VCaP (cell line): ENCODE results near the gene DYNLT2B.

Experiments
- H3K27ac ChIP-seq: fragments of 450-650 bp; 2 replicates; pipeline ENCODE4 v1.5.1; 2017
- TF ChIP-seq, protein P1 (sequence below): fragments of 450-650 bp; conservative IDR thresholded peaks from 2 replicates; pipeline ENCODE4 v1.5.1; 2017; ENCODE audit warnings: mild to moderate bottlenecking, moderate library complexity

The DYNLT2B gene

DNA sequence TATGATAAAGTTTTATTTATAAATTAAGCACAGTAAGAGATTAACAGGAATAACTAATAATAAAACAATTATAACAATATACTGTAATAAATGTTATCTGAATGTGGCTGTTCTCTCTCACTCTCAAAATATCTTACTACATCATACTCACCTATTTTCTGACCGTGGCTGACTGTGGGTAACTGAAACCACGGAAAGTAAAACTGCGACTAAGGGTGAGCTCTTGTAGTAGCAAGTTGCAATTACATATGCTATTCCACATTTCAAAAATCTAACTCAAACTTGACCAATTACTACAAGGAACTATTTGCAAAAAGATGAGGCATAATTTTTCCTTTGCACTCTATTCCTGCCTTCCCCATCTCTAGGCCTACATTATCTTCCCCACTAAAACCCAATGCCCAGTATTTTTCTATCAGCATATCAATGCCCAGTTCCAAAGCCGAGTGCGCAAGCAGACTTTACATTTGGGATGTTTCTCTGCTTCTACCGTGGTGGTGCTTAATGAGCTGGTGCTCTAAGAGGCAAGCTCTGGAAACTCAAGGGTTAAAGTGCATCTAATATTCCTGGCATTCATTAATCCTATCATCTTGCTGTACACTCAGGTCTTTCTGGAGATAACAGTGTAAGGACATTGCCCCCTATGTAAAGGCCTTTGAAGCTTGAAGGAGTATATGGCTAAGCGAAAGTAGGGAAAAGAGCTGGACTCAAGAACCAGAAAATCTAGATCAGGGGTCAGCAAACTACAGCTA, 37.2 kb downstream of the DYNLT2B start:
- H3K27ac ChIP-seq = no peak overlapping the region
- TF ChIP-seq, protein P1, sequence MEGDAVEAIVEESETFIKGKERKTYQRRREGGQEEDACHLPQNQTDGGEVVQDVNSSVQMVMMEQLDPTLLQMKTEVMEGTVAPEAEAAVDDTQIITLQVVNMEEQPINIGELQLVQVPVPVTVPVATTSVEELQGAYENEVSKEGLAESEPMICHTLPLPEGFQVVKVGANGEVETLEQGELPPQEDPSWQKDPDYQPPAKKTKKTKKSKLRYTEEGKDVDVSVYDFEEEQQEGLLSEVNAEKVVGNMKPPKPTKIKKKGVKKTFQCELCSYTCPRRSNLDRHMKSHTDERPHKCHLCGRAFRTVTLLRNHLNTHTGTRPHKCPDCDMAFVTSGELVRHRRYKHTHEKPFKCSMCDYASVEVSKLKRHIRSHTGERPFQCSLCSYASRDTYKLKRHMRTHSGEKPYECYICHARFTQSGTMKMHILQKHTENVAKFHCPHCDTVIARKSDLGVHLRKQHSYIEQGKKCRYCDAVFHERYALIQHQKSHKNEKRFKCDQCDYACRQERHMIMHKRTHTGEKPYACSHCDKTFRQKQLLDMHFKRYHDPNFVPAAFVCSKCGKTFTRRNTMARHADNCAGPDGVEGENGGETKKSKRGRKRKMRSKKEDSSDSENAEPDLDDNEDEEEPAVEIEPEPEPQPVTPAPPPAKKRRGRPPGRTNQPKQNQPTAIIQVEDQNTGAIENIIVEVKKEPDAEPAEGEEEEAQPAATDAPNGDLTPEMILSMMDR = no peak

DNA sequence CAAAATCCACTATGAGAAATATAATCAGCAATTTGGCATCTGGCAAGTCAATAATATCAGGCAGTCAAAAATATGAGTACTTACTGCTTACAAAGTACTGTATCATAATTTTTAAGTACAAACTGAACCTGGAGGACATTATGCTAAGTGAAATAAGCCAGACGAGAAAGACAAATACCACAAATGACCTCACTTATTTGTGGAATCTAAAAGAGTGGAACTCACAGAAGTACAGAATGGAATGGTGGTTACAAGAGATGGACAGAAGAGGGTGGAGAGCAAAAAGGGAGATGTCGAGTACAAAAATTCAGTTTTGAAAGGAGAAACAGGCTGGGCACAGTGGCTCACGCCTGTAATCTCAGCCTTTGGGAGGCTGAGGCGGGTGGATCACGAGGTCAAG, 42.9 kb downstream of the DYNLT2B start:
- no peak overlapping the region for H3K27ac ChIP-seq
- TF ChIP-seq, protein P1 = no peak

DNA sequence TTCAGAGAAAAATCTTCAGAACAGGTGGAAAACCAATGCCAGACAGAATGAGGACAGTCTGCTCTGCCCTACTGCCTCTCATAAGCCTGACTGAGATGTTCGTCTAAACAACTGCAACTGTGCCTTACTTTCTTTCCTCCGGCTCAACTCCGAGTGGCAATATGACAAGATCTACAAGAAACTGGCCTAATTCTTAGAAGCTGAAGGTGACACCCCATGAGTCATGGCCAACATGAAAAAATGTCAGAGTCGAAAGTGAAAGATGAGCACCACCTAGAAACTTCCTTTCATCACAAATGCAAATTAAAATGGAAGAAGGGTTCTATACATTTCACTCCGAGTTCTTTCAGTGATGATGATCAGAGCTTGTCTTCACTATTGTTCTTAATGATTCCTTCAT, 43.5 kb downstream of the DYNLT2B start:
- H3K27ac ChIP-seq = no peak overlapping the region

DNA sequence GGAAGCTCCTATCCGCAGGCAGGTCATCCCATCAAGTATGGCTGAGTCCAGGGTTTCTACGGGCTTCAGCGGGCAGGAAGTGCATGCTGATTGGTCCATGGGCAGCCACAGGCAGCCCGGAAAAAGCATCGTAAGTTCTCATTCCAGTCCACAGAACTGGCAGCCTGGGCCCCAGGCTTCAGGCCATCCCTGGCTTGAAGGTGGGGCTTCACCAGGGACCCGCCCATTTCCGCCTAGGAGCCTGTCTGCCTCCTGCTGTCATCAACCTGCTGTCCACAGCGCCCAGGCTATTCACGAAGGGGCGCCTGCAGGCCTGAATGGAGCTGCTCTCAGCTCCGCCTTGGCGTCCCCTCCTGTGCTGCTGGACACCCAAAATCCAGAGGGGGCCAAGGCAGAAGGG, 44.4 kb downstream of the DYNLT2B start:
- no peak overlapping the region for H3K27ac ChIP-seq
- TF ChIP-seq, protein P1 = no peak

More for the DNA sequence above, 43.5 kb downstream of the DYNLT2B start:
- TF ChIP-seq, protein P1 = no peak

DNA sequence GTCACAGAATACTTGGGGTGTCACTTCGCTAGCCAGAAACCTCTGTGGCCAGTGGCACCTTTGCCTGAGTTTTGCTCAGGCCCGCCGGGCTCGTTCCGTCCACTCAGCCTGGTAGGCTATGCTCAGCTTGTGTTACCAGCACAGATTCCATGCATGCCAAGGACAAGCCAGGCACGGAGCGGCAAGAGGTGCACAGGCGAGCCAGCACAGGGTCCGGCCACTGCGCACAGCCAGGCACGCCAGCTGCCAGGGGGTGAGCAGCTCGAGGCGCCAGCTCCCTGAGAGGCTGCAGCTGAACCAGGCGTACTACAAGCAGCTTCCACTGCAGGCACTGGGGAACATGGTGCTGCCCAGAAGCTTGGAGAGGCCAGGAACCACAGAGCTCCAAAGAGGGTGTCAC, 45.2 kb downstream of the DYNLT2B start:
- H3K27ac ChIP-seq = no peak overlapping the region
- TF ChIP-seq, protein P1 = no peak

DNA sequence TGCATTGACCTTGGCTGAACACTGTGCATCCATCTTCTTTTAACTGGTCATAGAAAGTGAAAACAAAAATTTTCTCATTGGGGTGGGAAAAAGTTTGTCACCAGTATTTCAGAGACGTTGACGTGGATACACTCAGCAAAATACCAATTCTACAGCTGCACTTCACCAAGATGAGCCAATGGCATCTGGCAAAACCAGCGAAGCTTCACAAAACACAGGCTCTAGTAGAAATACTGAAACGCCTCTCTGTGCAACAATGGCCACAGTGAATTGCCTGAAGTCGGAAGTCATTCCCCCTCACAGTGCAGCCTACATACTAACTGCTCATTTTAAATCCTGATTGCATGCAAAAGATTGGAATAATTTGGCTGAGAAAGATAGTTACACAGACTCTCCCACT, 47.5 kb downstream of the DYNLT2B start:
- H3K27ac ChIP-seq = no peak overlapping the region
- TF ChIP-seq, protein P1 = no peak

DNA sequence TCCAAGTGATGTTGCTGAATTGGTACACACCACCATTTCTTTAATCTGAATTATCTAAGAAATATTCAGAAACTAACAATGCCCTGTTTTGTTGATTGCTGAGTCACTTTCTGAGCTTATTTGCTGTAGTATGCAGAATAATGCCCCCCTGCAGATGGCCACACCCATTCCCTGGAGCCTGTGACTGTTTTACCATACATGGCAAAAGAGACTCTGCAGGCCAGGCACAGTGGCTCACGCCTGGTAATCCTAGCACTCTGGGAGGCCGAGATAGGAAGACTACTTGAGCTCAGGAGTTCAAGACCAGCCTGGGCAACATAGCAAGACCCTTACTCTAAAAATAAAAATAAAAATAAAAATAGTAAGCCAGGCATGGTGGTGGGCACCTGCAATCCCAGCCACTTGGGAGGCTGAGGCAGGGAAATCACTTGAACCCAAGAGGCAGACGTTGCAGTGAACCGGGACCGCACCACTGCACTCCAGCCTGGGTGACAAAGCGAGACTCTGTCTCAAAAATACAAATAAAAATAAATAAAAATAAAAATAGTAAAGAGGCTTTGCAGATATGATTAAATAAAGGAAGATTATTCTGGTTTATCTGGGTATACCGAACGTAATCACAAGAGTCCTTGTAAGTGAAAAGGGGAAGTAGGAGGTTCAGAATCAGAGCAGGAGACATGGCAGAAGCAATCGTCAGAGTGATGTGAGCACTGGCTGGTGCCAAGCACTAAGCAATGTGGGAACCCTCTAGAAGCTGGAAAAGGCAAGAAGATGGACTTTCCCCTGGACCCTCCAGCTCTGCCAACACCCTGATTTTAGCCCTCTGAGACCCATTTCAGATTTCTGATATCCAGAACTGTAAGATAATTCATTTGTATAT, 49.5 kb downstream of the DYNLT2B start:
- TF ChIP-seq, protein P1 = no peak
- H3K27ac ChIP-seq = no peak overlapping the region
